Lower lobe of right lung (tissue), 2 donors: ENCODE results near the gene UTP14A. TPM values are rescaled to one million over a fixed set of nuclear protein-coding genes. Genes with fewer than 3 reads are reported as not detected.
A peak's percentile ranks its signal among the peaks of the same experiment; 100 is the strongest.

Experiments used
- ATAC-seq, 2 donors: fragments of 200-7000 bp; cut with Tn5 transposase; one replicate each; pipeline ENCODE4 v1.9.1; 2020 to 2022; ENCODE audit warnings: mild to moderate bottlenecking in 2 of 2, moderate library complexity in 2 of 2
- DNase-seq: peaks from one replicate; pipeline ENCODE4 v3.0.0-alpha.2; 2020
- H3K27ac ChIP-seq: fragments of 200-600 bp; one replicate; pipeline ENCODE4 v1.8.0; 2022
- H3K27me3 ChIP-seq: fragments of 200-600 bp; one replicate; pipeline ENCODE4 v1.8.0; 2022; ENCODE audit warnings: low read depth
- H3K36me3 ChIP-seq: fragments of 200-600 bp; one replicate; pipeline ENCODE4 v1.8.0; 2022; ENCODE audit warnings: mild to moderate bottlenecking
- H3K4me1 ChIP-seq: fragments of 200-600 bp; one replicate; pipeline ENCODE4 v1.8.0; 2022
- H3K4me3 ChIP-seq: fragments of 200-600 bp; one replicate; pipeline ENCODE4 v1.8.0; 2022; ENCODE audit warnings: mild to moderate bottlenecking
- H3K9me3 ChIP-seq: fragments of 200-600 bp; one replicate; pipeline ENCODE4 v1.8.0; 2022
- intact Hi-C: fragments of 100-400 bp; cut with DNase I; formaldehyde crosslinking; loops from one replicate; pipeline ENCODE4 v1.11.0; 2022
- total RNA-seq: library from RNA; stranded (reverse); fragmentation: NEBNext Ultra II Directional; extraction: Animal tissue kit (Norgen Biotek cat#: 25700); gene quantifications from one replicate; pipeline ENCODE4 v1.2.1, GENCODE V29; 2021
- TF ChIP-seq, protein P1 (sequence below): fragments of 200-600 bp; IDR thresholded peaks from one replicate; pipeline ENCODE4 v1.8.0; 2022; ENCODE audit warnings: antibody characterized with exemption, mild to moderate bottlenecking
- donor health status: DM: no; HTN: yes; CAD: no; lungs with severe emphysema.

Gene UTP14A
- total RNA-seq, 1 donor from 2014 or later = 15.0 TPM

DNA sequence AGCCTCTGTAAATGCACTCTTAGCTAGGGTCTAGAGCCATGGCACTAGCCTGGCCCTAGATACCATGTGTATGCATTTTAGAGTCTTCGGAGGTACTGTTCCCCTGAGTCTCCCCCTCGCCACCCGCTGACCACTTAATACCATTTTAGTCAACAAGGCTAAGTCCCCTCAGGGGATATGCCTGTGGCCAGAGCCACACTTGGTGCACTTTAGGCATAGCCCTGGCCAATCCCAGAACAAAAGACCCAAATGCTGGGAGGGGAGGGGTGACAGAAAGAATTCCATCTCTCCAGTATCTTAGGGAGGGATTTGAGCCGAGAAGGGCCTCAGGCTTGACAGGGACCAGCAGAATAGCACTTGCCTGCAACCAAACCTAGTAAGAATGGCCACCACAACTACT lies 47.9 kb downstream of the UTP14A start:
- no peak for DNase-seq
- TF ChIP-seq, protein P1, sequence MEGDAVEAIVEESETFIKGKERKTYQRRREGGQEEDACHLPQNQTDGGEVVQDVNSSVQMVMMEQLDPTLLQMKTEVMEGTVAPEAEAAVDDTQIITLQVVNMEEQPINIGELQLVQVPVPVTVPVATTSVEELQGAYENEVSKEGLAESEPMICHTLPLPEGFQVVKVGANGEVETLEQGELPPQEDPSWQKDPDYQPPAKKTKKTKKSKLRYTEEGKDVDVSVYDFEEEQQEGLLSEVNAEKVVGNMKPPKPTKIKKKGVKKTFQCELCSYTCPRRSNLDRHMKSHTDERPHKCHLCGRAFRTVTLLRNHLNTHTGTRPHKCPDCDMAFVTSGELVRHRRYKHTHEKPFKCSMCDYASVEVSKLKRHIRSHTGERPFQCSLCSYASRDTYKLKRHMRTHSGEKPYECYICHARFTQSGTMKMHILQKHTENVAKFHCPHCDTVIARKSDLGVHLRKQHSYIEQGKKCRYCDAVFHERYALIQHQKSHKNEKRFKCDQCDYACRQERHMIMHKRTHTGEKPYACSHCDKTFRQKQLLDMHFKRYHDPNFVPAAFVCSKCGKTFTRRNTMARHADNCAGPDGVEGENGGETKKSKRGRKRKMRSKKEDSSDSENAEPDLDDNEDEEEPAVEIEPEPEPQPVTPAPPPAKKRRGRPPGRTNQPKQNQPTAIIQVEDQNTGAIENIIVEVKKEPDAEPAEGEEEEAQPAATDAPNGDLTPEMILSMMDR = no peak
- H3K27me3 ChIP-seq = no peaks in the 10 kb centered on the region
- H3K4me1 ChIP-seq = no peaks in the 10 kb centered on the region
- no peaks in the 10 kb centered on the region for H3K9me3 ChIP-seq
- no peak overlapping the region for H3K4me3 ChIP-seq
- no peak overlapping the region for H3K27ac ChIP-seq
- no peak for ATAC-seq
- intact Hi-C loops = no loop called here
- H3K36me3 ChIP-seq = no peaks in the 10 kb centered on the region

DNA sequence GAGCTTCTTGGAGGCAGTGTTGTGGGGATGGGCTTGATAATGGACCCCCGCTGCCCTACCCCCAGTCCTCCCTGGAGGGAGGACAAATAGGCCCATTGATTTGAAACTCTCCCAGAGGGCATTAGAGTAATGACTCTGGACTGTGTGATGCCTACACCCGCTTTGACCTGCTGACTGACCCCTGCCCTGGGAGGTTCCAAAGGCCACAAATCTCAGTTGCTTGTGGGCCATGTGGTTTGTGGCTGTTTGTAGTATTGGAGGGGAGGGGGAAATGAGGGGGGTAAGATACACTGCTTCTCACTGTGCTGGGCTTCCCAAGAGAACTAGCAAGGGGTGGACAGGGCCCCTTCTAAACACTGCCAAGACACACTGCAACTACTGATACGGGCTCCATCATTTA lies 48.8 kb downstream of the UTP14A start:
- intact Hi-C loops = no loop called here
- no peak for DNase-seq
- no peak for ATAC-seq

DNA sequence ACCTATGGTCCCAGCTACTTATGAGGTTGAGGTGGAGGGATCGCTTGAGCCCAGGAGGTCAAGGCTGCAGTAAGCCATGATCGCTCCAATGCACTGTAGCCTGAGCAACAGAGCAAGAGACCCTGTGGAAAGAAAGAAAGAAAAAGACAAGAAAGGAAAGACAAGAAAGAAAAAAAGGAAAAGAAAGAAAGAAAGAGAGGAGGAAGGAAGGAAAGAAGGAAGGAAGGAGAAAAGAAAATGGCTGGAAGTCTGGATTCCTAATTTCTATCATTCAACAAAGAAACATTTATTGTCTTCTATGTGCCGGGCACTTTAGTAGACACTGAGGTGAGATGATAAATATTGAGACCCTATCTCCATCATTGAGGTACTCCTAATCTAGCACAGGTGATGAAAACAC lies 49.7 kb downstream of the UTP14A start:
- TF ChIP-seq, protein P1 = no peak
- Histone ChIP-seq H3K4me1 (no peaks in the 10 kb centered on the region), H3K36me3 (no peaks in the 10 kb centered on the region), H3K27ac (no peak overlapping the region), H3K4me3 (no peak overlapping the region), H3K9me3 (no peaks in the 10 kb centered on the region), H3K27me3 (no peaks in the 10 kb centered on the region)
- DNase-seq = no peak
- intact Hi-C loops = no loop called here
- ATAC-seq = no peak

More for the DNA sequence above, 48.8 kb downstream of the UTP14A start:
- H3K4me3 ChIP-seq = no peak overlapping the region
- no peak overlapping the region for H3K27ac ChIP-seq
- no peaks in the 10 kb centered on the region for H3K36me3 ChIP-seq
- no peaks in the 10 kb centered on the region for H3K27me3 ChIP-seq
- no peaks in the 10 kb centered on the region for H3K9me3 ChIP-seq
- TF ChIP-seq, protein P1 = no peak
- no peaks in the 10 kb centered on the region for H3K4me1 ChIP-seq

DNA sequence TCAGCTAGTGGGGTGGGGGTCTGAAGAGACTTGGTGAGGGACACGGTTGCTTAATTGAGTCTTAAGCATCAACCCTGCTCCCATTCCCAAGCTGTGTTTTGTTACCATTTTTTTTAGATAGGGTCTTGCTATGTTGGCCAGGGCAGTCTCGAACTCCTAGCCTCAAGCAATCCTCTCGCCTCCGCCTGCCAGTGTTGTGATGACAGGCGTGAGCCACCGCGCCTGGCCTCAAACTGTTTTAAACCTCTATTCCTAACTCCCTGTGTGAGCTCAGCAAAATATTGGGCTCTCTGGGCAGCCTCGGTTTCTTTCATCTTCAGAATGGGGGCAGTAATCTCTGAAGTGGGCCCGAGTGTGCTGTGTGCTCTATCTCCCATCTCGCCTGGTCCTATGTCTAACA lies 50.2 kb downstream of the UTP14A start:
- intact Hi-C loops = no loop called here
- DNase-seq (no peak), ATAC-seq (no peak)
- H3K27me3 ChIP-seq = no peaks in the 10 kb centered on the region
- TF ChIP-seq, protein P1 = no peak
- no peak overlapping the region for H3K4me3 ChIP-seq
- no peak overlapping the region for H3K27ac ChIP-seq
- no peaks in the 10 kb centered on the region for H3K4me1 ChIP-seq
- H3K36me3 ChIP-seq = no peaks in the 10 kb centered on the region
- no peaks in the 10 kb centered on the region for H3K9me3 ChIP-seq

DNA sequence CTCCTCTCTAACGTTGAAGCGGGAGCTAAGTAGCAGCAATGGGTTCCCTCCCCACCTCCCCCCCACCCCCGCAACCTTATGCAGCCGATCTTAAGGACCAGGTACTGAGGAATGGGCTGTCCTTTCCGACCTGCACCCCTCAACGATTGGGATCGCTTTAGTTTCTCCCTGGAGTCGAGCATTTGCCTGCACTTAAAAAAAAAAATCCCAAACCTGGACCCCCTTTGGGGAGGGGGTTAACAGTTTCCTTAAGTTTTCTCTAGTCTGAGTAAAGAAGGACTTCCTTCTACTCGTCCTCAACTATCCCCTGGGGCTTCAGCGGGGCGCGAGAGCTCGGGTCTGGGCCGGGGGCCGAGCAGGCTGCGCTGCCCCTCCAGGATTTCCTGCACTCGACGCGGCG lies 50.8 kb downstream of the UTP14A start:
- TF ChIP-seq, protein P1 = no peak
- Histone ChIP-seq H3K4me1 (peaks cover 4% of the 10 kb centered on the region), H3K4me3 (peak overlapping the region; percentile 49), H3K9me3 (no peaks in the 10 kb centered on the region), H3K36me3 (no peaks in the 10 kb centered on the region), H3K27me3 (no peaks in the 10 kb centered on the region), H3K27ac (peak overlapping the region; percentile 68)
- intact Hi-C loops = no loop called here
- ATAC-seq (no peak), DNase-seq (no peak)
